HG03159 (cell line): ENCODE measurements around the gene ST7.
A peak's percentile ranks its signal among the peaks of the same experiment; 100 is the strongest.
"Not testable (repeated sequence)": the region's sequence is repeated elsewhere in the genome, so short reads cannot be mapped to it uniquely, and the experiment has no call there.

Experiments used
- ATAC-seq: cut with Tn5 transposase; IDR thresholded peaks from one replicate; pipeline ENCODE4 v1.9.1; 2021; ENCODE audit warnings: mild to moderate bottlenecking, moderate library complexity; ENCODE audit not compliant: unreplicated experiment

ST7 gene, protein sequence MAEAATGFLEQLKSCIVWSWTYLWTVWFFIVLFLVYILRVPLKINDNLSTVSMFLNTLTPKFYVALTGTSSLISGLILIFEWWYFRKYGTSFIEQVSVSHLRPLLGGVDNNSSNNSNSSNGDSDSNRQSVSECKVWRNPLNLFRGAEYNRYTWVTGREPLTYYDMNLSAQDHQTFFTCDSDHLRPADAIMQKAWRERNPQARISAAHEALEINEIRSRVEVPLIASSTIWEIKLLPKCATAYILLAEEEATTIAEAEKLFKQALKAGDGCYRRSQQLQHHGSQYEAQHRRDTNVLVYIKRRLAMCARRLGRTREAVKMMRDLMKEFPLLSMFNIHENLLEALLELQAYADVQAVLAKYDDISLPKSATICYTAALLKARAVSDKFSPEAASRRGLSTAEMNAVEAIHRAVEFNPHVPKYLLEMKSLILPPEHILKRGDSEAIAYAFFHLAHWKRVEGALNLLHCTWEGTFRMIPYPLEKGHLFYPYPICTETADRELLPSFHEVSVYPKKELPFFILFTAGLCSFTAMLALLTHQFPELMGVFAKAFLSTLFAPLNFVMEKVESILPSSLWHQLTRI

DNA sequence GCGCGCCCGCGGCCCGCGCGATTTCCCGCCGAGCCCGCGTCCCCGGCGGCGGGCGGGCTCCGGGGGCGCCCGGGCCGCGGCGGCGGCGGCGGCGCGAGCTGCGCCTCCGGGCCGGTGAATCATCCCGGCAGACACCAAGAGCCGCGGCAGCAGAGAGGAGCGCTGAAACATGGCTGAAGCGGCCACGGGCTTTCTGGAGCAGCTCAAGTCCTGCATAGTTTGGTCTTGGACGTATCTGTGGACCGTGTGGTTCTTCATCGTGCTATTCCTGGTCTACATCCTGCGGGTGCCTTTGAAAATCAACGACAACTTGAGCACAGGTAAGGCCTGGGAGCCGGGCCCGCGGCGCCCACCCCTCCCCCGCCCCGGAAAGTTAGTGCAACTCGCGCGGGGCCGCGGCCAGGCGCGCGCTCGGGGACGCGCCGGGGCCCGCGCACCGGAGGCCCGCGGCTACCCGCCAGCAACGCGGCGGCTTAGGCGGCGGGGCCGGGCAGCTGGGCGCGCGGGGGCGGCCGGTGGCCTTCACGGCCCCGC is at the start of gene ST7:
Gene ST7 (plus strand): TSS at position 130 of the 534 bp plus-strand sequence. CDS start 40 bp downstream, at position 170.
- peak; percentile 42 for ATAC-seq

DNA sequence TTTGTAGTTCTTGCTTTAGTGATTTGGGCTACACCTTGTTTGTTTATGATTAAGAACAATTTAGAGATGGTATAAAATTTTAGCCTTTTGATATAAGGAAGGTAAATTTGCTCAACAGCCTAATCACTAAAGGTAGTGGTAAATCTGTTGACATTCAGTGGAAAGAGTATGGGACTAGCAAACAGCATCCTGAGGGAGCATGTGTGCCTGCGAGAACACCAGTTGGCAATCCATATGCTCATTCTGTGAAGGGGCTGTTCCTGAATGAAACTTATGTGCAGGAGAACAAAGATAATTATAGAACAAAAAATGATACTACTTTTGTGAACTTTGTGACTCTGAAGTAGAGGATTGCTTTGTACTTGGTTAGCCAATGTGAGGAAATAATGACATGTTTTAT is 46.9 kb upstream of the ST7 start:
- no peak for ATAC-seq

DNA sequence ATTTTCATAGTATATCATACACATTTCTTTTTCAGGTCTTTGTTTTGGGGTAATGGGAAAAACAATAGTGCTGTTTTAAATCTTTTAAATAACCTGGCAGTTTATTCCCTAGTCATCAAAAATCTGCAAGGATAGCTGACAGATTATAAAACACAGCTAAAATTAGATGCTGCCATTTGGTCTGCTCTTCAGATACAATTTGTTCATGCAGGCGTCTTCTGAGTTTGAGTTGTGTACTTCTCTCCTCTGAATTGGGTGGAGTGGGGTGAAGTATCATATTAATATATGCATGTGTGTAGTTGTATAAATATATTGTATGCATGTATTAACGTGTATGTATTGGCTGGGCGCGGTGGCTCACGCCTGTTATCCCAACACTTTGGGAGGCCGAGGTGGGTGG is 42.9 kb upstream of the ST7 start:
- no peak for ATAC-seq

DNA sequence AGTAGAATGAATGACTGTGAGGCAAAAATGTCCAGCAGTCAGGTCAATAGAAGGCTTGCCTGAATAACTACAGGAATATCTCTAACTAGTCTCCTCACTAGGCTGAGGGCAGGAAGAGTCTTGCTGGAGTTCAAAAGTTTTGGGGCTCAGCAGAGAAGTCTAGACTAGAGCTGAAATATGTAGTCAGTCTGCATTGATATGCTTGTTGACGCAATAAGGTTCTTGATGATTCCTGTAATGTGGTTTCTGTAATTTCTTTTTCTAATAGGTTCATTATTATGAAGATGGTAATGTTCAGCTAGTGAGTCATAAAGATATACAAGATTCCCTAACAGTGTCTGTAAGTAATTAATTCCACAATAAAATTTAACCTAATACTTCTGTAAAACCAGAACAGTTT is 41.5 kb upstream of the ST7 start:
- no peak for ATAC-seq

DNA sequence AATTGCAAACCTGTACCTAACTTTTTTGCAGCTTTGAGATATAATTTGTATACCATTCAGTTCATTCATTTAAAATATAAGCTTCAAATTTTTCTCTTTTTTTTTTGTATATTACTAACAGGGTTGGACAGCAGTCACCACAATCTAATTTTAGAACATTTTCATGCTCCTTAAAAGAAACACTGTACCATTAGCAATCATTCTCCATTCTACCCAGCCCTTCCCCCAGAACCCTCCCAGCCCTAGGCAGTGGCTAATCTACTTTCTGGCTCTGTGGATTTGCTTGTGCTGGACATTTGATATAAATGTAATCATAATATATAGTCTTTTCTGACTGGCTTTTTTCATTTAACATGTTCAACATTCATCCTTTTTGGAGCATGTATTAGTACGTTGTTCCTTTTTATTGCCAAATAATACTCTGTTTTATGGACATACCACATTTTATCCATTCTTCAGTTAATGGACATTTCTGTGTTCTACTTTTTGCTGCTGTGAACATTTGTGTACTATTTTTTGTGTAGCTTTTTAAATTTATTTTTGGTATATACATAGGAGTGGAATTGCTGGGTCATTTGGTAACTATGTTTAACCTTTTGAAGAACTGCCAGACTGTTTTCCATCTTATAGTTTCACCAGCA is 40.9 kb upstream of the ST7 start:
- ATAC-seq, result no peak

DNA sequence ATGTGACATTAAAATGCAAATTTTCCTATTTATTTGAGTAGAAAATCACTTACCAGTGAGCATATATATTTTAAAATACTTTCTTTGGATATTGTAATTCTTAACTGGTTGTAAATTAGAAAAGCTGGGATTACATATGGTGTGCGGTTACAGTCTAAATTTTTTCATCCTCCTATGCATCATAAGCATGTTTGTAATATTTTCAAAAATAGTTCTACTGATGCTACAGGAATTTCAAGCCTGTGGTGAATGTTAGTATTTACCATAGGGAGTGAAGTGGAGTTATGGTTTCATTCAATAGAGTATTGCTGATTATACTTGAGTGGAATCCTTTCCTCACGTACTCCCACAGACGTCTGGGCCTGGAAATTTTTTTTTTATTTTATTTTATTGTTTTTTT is 34.6 kb upstream of the ST7 start:
- ATAC-seq, result no peak

DNA sequence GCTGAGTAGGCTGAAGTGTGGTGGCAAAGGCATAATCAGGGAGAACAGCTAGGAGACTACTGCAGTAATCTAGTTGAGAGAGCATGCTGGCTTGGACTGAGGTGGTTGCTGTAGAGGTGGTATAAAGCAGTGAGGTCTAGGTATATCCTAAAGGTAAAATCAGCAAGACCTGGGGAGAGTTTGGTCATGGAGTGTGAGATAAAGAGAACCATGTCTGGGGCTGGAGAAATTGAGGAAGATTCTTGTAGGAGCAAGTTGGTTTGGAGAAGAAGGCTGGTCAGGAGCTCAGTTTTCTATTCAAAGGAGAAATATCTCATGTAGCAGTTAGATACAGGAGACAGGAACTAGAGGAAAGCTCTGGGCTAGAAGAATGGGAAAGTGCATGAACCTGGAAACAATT is 32.9 kb upstream of the ST7 start:
- ATAC-seq, result no peak

DNA sequence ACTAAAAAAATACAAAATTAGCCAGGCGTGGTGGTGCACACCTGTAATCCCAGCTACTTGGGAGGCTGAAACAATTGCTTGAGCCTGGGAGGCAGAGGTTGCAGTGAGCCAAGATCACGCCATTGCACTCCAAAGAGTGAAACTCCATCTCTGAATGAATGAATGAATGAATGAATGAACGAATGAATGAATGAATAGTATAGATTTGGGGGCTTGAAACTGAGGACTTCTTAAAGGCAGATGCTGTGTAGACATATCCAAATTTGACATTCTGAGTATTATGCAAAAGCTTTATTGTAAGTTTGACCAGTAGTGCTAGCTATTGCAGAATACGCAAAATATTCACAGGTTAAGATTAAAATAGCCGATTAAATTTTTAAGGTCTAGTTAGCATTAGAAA is 30.8 kb upstream of the ST7 start:
- ATAC-seq, result no peak

DNA sequence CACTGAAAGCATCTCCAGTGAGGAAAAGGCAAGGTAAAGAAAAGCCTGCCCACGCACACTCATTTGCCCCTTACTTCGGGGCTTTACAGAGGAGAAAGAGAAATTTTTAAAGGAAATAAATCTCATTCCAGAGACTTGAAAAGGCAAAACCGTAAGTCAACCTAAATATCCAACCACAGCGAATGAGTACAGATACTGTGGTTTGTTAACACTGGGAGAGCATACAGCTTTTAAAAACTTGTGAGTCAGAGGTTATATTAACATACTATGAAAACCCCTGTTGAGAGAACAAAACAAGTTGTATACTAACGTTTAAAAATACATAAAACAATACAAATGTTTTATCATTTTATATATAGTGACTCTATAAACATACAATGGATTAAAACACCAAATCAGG is 28.6 kb upstream of the ST7 start:
- no peak for ATAC-seq

DNA sequence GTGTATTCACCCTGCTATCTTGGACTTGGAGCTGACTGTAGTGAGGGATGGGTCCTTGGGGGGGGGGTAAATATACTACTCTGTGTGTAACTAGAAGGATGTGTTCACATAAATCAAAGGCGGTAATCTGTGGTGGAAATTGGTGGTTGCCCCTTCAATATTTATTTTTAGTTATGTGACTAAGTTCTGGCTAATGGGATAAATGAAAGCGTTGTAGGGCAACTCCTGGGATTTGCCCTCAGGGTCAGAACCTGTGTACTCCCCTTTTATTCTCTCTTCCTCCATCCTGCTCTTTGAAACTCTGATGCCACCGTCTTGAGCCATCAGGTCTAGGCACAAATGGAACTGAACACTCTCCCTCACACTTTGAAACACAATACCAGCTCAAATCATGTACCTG is 24.3 kb upstream of the ST7 start:
- ATAC-seq, result no peak

DNA sequence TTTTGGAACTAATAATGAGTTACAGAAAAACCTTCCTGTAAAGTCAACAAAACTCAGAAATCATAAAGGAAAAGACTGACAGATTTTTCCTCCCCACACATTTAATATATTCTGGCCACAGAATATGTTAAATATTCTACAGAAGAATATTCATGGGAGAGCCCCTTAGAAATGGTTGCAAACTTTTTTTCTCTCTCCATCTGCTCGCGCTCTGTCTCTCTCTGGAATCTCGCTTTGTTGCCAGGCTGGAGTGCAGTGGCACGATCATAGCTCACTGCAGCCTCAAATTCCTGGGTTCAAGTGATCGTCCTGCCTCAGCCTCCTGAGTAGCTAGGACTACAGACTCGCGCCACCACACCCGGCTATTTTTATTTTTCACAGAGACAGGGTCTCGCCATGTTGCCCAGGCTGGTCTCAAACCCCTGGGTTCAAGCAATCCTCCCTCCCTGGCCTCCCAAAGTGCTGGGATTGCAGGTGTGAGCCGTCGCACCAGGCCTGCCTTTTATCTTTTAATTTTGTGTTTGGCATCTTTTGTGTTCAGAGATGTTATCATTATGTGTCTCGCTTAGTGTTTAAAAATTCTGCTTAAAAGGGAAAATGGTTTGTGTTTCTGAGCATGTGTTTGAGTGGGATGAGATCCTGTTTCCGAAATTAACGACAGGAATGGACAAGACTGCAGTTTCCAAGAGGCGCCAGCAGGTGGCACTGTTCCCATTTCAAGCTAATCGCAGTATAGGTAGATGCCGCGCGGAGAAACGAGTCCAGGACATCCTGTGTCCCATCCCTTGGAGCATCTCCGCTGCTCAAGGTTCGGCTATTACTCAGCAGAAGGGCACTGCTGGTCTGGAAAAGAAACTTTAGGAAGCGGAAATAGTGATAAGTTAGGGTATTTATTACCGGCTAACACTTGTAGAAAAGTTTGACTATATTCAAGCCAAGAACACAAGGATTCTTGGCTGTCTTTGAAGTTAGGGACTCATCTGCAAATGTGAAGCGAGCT is 23.1 kb upstream of the ST7 start:
- peak; percentile 80 for ATAC-seq

DNA sequence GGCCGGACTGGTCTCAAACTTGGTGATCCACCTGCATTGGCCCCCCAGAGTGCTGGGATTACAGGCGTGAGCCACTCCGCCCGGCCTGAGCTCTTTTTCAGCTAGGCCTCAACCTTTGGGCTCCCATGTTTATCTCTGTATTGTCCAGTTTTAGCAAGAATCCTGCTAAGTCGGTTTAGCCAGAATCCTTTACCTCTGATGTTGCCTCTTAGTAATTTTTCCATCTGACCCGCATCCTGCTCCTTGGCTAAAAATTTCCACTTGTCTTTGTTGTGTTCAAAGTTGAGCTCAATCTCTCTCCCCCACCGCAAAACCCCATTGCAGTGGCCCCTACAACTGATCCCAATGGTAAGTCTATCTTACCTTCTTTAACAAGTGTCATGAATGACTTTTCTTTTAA is 20.7 kb upstream of the ST7 start:
- no peak for ATAC-seq

DNA sequence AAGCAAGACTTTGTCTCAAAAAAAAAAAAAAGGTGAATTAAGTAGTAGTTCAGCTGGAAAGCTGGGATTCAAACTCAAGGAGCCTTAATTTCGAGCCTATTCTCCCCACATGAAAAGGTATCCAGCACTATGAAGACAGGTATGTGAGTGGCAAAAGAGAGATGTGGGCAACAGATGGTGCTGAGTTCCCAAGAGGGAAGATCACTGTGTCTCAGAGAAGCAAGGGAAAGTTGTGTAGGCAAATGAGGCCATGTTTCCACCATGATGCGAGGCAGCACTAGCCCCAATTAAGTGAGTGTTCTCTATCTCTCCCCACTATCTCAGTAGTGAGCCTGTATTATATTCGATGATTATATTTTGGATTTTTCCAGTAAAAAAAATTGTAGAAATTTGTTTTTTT is 19.8 kb upstream of the ST7 start:
- no peak for ATAC-seq

DNA sequence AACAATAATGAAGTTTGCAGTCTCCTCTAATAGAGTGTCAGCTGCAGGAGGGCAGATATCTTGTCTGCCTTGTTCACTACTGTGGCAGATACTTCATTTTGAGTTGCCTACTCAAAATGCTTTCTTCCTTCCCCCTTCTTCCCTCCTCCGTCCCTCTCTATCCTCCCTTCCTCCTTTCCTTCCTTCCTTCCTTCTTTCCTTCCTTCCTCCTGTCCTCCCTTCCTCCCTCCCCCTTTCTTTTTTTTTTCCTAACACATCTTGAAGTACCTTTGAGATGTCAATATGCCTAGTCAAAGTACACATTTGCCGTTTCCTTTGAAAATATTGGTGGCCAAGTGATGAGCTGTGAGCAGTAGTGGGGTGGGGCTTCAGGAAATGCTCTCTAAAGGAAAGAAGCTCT is 18.7 kb upstream of the ST7 start:
- ATAC-seq, result no peak

DNA sequence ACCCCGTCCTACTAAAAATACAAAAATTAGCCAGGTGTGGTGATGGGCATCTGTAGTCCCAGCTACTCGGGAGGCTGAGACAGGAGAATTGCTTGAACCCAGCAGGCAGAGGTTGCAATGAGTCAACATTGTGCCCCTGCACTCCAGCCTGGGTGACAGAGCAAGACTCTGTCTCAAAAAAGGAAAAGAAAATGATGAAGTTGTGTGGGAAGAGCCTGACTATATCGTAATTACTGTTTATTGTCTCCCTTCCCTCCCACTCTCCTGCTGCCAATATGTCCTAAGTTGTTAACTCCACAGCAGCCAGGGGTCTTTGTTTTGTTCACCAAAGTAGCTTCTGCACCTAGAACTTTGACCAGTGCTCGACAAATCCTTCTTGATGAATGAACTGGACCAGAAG is 16.5 kb upstream of the ST7 start:
- not testable (repeated sequence) for ATAC-seq

DNA sequence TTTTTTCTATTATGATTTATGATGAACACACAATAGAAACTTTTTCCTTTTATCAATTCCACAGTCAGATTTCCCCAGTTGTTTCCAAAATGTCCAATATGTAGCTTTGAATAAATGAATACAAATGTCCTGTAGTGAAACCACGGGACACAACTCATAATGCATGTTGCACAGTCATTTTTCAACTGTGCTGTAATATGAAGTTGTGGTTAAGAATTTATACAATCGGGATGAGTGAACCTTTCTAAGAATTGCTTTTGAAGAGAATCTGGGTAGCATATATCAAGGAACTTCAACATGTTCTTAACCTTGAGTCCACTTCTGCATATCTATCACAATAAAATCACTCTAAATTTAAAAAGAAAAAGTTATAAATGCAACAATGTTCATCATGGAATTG is 14.6 kb upstream of the ST7 start:
- ATAC-seq, result no peak

DNA sequence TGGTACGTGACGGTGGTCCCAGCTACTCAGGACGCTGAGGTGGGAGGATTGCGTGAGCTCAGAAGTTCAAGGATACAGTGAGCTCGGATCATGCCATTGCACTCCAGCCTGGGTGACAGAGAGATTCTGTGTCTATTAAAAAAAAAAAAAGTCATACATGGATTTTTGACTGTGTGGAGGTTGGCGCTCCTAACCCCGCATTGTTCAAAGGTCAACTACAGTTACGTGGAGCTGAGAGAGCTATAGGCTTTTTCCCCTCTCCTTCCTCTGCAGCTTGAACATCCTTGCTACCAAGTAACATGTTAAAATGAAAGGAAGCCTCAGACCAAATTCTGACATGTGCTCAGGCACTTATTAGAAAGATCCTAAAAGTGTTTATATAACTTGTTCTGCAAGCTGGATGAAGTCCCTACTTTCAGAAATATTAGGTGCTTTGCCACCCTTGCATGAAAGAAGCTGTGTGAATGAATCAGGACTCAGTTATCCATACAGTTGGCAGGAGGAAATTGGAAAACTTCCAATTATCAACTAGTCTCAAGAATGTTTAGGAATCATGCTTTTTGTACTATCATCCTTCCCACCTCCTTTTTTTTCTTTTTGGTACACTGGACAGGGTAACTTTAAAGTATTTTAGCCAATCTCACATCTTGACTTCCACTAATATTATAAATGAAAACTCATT is 12.5 kb upstream of the ST7 start:
- no peak for ATAC-seq

DNA sequence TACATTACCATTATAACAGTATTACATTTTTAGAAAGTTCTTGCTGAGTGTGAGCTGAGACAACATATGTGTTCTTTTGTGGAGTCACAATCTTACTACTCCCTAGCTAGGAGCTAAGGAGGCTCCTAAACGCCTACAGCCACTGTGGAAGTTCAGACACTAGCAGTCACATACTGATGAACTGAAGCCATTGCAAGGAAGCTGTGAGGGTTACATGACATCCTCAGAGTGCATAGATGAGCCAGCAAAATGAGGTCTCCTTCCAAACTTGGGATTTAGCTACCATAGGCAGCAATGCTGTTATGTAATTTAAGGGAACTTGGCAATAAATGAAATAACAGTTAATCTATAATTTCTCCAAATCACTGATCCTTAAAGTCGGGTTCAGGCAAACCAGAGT is 10.8 kb upstream of the ST7 start:
- ATAC-seq, result no peak

DNA sequence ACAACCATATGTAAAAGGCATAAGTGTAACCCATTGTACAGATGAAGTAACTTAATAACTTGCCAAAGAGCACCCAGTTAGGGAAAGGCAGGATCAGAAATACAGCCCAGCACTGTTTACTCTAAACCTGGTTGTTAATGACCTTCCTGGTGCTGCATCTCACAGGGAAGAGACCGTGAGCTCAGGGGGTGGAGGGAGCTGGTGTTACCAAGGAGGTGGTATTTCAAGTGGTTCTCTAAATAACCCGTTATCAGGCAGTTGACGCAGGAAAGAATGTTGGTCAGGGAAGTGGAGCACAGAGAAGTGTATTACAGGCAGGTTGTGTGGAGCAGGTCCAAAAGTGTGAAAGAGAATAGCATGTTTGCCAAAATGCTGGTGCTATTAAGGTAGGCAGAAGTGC is 4.4 kb upstream of the ST7 start:
- ATAC-seq, result no peak
